Stimulated activated CD4-positive, alpha-beta T cell treated with anti-CD3 and anti-CD28 coated beads, Interleukin-4, amount 100 ng/mL, for 4 hours (primary cell): ENCODE data around the gene FILIP1L.

Source experiments
- DNase-seq, 2 experiments: peaks; one replicate each; pipeline ENCODE4 v3.0.0-alpha.2; 2020

The FILIP1L gene

DNA sequence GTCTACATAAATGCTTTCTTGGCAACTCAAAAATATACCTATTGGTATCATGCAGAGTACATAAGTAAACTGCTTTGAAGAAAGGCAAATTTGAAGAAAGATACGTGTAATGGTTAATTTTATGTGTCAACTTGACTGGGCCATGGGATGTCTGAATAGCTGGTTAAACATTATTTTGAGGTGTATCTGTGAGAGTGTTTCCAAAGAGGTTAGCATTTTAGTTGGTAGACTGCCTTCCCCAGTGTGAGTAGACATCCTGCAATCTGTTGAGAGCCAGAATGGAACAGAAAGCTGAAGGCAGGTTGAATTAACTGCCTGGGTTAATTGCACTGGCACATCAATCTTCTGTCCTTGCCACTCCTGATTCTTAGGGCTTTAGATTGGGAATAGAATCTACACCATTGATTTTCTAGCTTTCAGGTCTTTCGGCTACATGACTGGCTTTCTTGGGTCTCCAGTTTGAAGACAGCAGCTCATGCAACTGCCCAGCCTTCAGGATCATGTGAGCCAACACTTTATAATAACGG is 198.3 kb downstream of the FILIP1L start:
- no peak for DNase-seq

GRCh38 chr3:99911433-99911832 is 202.9 kb downstream of the FILIP1L start:
- no peak for DNase-seq

DNA sequence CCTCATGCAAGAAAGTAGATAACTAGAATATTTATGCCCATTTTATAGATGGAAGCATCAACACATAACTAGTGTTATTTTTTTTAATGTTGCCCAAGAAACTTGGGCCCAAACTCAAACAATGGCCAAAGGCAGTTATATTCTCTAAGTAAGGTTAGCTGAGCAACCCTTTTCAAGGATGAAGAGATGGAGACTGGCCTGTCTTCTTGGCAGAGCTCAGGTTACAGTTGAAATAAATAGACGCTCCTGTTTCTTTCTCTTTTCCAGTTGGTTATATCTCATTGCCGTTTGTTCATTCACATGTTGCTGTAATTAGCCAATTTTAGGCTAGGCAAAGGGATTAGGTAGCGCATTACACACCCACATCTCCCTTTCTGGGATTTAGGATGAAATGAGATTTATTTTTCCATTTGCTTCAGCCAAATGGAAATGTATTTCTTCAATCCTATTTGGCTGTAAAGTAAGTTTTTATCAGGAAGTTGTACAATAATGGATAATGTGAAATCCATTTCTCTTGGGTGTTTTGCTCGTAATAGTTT is 203.5 kb downstream of the FILIP1L start:
- DNase-seq = no peak

DNA sequence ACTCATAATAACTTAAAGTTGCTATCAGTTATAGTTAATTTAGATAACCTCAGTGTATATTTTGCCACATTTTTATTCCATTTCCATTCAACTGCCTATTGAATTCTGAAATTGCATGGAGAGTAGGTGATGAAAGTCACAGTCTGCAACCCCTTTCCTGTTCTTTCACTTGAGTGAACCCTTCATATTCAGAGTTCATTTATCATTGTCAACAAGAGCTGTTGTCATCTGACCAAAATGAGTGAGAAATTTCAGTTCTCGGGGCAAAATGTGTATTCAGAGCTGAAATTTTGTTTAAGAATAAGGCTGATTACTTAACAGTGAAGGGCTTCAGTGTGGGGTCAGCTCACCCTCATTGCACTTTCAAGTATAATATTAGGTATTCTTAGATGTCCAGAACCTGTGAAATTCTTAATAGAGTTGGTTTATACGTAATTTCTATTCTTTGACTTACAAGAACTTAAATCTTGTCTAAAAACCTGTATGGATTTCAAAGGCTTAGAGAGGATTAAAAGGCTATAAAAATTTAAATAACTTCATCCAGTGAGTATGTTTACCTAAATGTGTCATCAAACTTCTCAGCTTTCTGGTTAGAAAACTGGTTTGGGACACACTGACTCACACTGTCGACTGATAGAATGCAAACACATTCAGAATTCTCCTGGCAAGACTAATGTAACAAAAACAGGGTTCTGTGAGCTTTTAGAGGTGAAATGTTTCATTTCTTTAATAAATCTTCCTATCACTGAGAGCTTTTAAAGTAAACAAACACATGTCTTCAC is 204.4 kb downstream of the FILIP1L start:
- DNase-seq = no peak

DNA sequence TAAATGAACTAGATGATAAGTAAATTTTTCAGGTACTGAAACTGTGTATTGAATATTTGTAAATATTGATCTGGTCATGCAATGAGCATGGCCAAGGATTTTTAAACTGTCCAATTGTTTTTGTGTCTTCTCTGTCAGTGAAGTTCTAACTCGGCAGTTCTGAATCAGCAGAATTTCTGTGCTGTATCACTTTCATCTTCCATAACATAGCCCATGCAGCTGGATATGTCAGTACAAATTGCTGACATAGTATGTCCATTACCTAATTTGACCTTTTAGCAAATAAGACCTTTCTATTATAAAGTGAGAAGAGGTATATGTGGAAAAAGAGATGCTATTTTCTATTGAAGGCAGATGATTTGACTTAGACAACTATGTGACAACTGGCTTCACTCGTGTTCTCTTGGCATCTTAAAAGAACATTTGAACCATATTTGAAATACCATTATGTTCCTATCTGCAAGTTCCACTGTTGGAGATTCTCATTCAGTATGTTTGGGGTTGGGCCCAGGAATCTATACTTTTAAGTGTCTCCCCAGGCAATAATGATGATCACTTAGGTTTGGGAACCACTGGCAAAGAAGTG is 206.2 kb downstream of the FILIP1L start:
- no peak for DNase-seq

GRCh38 chr3:99903869-99904268 is 210.4 kb downstream of the FILIP1L start:
- no peak for DNase-seq

DNA sequence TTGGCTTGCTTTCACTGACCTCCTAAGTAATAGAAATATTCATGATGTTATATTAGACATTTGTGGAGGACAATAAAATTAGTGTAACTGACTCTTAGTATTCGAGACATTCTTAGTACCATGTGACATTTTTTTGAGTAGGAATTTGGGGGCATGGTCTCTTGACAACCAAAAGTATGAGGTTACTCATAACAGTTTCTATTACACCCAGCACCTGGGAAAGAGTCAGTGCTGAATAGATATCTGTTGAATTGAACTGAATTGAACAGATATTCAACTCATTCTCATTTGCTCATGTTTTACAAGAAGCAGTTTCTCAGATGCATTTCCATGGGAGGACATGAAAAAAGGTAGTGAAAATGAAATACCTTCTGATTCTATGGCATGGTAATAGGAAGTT is 212.2 kb downstream of the FILIP1L start:
- DNase-seq = no peak

- DNase-seq = no peak
Observed at GRCh38 chr3:99901200-99901926, 212.9 kb downstream of the FILIP1L start.

GRCh38 chr3:99900248-99900647 is 214.1 kb downstream of the FILIP1L start:
- no peak for DNase-seq

DNA sequence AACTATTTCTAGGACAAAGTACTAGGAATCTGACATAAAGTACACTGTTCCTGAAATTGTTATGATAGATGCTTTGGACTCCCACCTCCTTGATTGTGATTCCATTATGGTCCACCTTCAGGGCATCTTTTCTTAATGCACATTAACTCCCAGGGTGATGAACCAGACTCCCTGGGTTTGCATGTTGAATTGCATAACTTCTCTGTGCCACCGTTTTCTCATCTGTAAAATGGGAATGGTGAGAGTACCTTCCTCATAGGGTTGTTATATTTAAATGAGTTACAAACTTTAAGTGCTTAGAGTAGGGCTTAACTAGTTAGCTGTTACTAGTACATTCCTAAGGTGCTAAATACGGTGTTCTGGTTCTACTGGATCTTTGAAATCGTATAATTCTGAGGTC is 214.7 kb downstream of the FILIP1L start:
- DNase-seq = no peak

DNA sequence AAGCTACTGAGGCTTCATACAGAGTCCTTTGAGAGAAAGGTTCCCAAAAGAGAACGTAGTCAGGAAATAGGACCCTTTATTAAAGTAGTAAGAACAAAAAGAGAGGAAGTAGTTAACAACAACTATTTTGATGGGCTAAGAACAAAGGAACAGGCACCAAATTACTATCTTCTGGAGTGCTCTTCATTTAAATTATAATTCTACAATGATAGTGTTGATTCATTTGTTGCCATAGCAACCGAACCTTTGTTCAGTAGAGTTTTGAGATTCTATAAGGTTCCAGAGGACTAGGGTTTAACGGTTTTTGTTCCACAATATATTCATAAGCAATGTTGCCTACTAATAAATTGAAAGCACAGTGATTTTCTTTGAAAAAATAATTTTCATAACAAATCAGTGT is 217.8 kb downstream of the FILIP1L start:
- DNase-seq = no peak

DNA sequence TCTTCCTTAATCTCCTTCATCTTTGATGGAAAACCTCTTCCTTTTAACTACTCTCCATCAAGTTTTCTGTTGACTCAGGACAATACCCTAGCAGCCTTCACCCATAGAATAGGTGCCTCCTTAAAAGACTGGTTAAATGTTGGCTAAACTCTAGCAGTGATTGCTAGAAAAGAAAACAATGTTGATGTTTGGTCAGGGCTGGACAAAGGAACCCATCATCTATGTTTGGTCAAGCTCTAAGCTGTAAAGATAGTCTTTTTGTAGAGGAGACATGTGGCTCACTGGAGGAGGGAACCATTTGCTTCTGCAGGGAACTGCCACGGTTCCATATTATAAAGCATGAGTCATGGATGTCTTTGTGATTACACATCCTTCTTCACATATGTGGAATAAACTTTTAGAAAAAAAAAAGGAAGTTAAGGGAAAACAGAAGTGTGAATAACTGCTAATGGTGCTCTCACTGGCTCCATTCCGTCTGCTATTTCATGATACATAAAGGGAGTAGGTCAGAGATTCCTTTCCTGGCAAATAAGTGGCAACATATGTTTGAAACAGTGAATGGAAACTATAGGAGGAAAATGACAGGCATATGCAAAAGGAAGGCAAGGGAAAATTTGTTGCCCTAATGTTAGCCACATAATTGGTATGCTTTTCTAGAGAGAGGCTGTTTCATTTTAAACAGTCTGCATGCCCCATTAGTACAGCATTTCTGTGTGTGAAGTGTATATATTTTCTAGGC is 218.4 kb downstream of the FILIP1L start:
- DNase-seq = no peak

DNA sequence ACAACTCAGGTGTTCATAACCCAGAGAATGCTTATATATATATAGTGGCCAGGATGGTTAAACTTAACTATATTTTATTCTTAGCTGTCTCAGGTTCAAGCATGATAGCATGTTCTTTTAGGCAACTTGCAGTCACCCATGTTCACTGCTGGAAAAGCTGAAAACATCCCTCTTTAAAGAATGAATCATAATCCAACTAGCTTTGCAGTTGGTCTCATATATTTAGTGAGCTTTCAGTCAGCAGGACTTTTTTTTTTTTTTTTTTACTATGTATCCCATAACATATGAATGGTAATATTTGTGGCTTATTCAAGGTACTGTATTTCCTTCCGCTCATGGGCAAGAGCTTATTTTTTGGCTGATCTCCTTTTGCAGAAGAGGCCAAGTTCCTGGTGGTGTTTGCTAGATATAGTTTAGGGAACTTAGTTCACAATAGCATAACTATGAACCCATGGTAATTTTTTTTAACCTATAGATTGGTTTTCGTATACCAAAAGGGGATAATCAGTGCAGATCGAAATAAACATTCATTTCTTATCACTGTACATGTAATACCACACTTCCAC is 219.1 kb downstream of the FILIP1L start:
- DNase-seq = no peak

GRCh38 chr3:99892332-99892731 is 222.0 kb downstream of the FILIP1L start:
- no peak for DNase-seq

DNA sequence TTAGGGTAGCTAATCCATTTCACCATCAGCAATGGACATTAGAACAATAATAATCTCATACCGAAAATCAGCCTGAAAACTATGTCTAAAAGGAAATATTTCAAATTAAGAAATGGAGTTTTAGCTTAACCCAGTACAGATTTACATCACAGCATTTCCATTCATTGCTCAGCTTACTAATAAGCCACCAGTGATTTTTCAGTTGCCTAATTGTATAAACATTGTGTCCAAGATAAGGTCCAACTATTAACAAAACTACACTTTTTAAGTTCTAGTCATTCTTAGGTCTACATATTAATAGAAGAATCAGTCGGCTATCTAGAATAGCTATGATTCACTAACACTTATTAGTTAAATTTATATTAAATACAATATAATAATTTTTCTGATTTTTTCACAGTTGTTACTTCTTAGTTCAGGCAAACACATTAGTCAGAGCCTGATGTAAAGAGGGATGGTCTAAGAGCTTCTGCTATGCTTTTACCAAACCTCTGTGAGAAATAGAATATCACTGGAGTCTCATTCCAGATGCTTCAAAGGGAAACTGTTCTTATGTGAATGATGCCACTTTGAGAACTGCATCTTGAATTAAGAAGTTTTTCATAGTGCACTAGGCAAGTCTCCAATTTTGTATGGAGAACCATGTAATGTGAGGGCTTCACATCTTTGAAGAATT is 222.6 kb downstream of the FILIP1L start:
- DNase-seq = no peak

DNA sequence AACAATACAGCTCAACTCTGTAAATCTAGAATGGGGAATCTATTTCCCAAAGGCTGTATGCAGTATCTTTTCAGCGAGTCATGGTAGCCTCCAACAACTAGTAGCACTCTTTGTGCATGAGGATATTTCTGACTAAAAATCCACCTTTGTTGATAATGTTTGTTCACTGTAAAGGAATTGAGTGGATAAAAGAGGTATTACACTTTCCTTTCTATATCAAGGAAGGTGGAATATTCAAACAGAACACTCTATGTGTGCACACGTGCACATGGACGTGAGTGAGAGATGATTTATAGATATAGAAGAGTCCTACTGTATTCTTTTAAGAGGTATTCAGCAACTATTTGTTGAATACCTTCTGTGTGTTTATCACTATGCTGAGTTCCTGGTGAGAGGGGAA is 228.4 kb downstream of the FILIP1L start:
- no peak for DNase-seq

DNA sequence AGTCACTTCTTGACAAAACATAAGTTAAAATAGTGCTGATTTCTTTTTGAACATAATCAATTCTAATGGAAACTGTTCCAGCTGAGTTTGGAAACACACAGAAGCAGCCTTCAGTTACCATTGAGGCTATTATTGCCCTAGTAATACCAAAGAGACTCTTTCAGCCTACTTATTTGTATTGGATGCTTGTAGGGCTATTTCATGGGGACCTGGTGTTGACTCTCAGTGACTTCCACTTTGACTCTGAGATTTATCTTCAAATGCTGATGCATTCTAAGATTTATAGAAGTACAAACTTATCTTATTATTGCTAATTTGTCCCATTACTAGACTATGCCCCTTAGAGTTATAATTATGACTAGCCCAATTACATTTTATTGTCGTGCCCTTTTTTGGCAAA is 229.2 kb downstream of the FILIP1L start:
- no peak for DNase-seq

GRCh38 chr3:99884484-99884883 is 229.8 kb downstream of the FILIP1L start:
- no peak for DNase-seq

GRCh38 chr3:99883693-99884092 is 230.6 kb downstream of the FILIP1L start:
- DNase-seq = no peak

DNA sequence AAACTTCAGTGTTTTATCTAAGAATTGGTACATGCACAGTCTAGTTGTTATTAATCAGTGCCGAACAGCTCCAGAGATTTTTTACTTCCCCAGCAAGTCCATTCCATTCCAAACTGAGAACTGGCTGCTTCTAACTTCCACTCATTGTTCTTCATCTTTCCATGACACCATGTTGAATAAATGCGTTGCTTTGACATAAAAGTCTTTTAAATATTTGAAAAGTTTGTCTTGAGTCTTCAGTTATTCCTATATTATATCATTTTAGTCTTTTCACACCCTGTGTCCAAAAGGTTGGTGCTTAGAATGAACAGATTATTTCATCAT is 231.2 kb downstream of the FILIP1L start:
- DNase-seq = no peak

- DNase-seq = no peak
Observed at GRCh38 chr3:99882436-99883137, 231.7 kb downstream of the FILIP1L start.
